ENCODE measurements around the gene SYNGR4.

GRCh38 chr19:48346191-48346590 is 18.0 kb upstream of the SYNGR4 start:
- no peak for TF ChIP-seq POLR2A (IDR thresholded peaks at IDR 0.05)
- TF ChIP-seq CTCF (IDR thresholded peaks at IDR 0.05), result no peak
- TF ChIP-seq EP300 (IDR thresholded peaks at IDR 0.05), result no peak
